ENCODE results near the gene TNFRSF25.

Gene TNFRSF25

DNA sequence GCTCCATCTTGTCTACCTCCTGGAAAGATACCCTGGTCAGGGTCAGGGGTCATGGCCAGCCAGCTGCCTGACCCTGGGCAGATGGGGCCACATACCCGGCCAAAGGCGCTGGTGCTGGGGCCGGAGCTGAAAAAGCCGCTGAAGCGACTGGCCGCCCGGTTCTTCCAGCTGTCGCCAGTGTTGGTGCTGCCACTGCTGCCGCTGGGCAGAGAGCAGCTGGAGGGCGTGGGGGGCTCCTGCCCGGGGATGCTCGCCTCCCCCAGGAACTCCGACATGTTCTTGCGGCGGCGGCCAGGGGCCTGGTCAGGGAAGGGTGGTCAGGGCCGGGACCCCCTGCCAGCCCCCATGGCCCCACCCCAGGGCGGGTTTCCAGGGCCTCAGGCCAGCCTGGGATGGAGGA, 7.2 kb upstream of the TNFRSF25 start:
- no peak for TF ChIP-seq CTCF (IDR thresholded peaks at IDR 0.05; ENCODE audit: insufficient read depth, missing control alignments)
- no peak for FAIRE-seq
- no peak for DNase-seq (ENCODE audit: insufficient read length, low spot score)

DNA sequence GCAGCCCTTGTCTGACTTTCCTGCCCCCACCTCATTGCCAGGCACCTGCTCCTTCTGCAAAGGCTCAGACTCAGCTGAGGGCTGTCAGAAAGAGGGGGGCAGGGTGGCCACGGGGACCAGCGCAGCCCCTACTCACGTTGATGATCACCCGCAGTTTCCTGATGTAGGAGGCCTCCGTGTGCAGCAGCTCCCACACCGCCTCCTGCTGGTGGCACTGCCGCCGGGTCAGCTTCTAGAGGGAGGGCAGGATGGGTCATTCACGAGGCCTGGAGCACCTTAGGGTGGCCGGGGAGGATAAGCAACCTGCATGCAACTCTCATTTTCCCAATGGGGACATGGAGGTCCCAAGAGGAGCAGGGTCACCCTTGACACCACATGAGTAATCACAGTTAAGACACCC, 6.4 kb upstream of the TNFRSF25 start:
- no peak for DNase-seq (ENCODE audit: insufficient read length, low spot score)
- FAIRE-seq: no peak
- TF ChIP-seq CTCF (IDR thresholded peaks at IDR 0.05; ENCODE audit: insufficient read depth, missing control alignments): peak; percentile 18

GRCh38 chr1:6471970-6472368, 6.0 kb upstream of the TNFRSF25 start:
- no peak for DNase-seq (ENCODE audit: insufficient read length, low spot score)
- FAIRE-seq: no peak

DNA sequence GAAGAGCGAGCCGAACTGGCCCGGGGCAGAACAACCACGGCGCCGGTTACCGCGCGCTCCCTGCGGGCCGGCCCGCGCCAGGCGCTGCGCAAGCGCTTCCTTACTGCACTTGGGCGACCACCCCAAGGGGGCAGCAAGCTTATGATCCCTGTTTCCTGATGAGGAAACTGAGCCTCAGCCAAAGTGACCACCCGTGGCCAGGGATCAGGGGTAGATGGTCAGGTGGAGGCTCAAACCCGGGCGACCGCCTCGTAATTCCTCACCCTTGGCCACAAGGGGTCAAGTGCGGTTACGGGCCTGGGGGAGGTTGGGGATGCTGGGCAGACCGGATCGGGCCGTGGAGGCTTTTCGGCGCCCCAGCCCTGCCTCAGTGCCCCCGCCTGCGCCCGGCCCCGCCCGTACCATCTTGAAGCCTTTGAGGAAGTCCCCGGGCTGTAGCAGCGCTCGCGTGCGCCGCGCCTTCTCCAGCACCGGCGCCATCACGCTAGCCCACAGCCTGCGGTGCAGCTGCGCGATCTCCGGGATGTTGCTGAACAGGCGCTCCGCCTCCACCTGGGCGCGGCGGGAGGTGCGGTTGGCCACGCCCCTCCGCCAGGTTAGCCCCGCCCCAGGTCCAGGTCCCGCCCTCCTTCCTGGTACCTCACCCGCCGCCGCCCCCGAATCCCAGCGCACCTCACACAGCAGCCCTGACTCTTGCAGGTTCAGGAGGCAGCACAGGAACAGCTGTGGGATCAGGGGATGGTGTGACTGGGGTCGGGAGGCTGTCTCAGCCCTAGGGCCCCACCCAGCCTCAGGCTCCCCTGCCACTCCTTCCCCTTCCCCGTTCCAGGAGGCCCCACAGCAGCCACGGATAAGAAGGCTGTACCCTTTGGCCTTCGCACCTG, 5.4 kb upstream of the TNFRSF25 start:
- no peak for TF ChIP-seq CTCF (IDR thresholded peaks at IDR 0.05; ENCODE audit: insufficient read depth, missing control alignments)
- FAIRE-seq: no peak
- DNase-seq (ENCODE audit: insufficient read length, low spot score): no peak

More at GRCh38 chr1:6471970-6472368, 6.0 kb upstream of the TNFRSF25 start:
- TF ChIP-seq CTCF (IDR thresholded peaks at IDR 0.05; ENCODE audit: insufficient read depth, missing control alignments): no peak

DNA sequence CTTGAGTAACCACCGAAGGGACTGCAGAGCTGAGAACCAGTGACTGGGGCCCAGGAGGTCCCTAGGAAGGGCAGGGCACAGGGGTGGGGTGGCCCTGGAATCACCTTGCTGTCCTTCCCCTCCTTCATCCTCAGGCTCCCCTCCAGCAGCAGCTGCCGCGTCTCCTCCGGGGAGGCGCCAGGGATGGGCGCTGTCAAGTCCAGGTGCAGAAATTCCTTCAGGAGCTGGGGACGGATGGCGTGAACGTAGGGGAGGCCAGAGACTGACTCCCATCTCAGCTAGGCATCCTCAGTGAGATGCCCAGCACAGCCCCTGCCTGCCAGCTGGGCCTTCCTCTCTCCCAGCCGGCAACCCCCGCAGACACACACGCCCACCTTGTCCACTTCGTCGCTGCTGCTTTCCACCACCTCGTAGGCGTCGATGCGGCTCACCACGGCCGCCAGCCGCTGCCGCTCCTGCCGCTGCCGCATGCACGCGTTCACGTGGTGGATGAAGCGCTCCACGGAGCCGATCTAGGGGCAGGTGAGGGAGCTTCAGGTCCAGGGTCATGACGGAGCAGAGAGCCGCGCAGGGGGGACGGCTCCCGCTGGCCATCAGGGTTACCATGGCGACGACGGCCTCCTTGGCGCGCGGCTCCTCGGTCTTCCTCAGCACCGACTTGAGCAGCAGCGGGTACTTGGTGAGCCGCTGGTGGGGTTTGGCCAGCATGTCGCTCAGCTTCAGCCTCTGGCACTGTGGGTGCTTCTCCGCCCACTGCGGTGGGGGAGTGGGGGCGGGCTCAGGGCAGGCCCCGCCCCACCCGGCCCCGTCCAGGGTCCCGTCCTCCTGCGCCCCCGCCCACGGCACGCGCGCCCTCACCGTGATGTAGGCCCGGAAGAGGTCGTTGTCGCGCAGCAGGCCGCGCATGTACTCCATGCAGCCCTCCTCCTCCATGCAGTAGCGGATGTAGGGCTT, 4.4 kb upstream of the TNFRSF25 start:
- TF ChIP-seq CTCF (IDR thresholded peaks at IDR 0.05; ENCODE audit: insufficient read depth, missing control alignments): no peak
- FAIRE-seq: no peak
- no peak for DNase-seq (ENCODE audit: insufficient read length, low spot score)

DNA sequence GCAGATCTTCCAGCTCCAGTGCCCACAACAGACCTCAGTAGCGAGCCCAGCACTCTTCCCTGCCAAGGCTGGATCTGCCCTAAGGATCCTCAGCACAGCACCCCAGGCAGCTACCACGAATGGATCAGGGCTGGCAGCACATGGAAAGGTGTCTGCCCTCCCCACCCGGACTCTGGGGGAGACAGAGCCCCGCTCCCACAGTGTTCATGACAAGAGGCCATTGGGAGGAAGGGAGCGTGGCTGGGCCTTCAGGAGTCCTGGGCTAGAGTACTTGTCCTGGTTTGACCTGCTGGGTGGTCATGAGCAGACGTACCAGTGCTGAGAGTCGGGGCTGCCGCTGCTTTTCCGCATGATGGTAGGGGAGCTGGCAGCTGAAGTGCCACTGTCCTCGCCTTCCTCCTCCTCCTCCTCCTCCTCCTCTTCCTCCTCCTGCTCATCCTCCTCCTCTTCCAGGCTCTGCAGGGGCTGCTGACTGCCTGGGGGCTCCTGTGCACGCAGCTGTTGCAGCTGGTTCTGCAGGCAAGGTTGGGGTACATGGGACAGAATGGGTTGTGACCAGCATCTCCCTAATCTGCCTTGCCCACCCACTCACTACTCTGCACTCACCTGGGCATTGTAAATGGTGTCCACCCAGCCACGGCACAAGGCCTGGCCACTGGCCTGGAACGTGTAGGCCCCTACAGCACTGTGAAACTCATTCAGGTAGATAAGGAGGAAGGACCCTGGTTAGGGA, 2.9 kb upstream of the TNFRSF25 start:
- TF ChIP-seq CTCF (IDR thresholded peaks at IDR 0.05; ENCODE audit: insufficient read depth, missing control alignments): no peak
- FAIRE-seq (no peak), DNase-seq (ENCODE audit: insufficient read length, low spot score) (no peak)
